Hypothalamus (tissue), 51 donors: ENCODE results near the gene FAM180B.

Experiments used
- DNase-seq, 51 donors: peaks; one replicate each; lab custom pipeline; 2025; lab: John Stamatoyannopoulos, UW

FAM180B gene

GRCh38 chr11:47566149-47566698 lies 20.3 kb upstream of the FAM180B start:
- no peak for DNase-seq

DNA sequence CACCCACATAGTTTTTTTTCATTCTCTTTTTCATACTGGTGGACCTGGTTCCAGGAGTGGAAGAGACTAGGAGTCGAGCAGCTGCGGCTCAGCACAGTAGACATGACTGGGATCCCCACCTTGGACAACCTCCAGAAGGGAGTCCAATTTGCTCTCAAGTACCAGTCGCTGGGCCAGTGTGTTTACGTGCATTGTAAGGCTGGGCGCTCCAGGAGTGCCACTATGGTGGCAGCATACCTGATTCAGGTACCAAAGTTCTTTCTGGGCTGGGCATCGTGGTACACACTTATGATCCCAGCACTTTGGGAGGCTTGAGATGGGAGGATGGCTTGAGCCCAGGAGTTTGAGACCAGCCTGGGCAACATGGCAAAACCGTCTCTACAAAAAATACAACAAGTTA lies 16.8 kb upstream of the FAM180B start:
- DNase-seq: no peak

- DNase-seq: no peak
Measured at GRCh38 chr11:47570651-47571356, 15.7 kb upstream of the FAM180B start.

DNA sequence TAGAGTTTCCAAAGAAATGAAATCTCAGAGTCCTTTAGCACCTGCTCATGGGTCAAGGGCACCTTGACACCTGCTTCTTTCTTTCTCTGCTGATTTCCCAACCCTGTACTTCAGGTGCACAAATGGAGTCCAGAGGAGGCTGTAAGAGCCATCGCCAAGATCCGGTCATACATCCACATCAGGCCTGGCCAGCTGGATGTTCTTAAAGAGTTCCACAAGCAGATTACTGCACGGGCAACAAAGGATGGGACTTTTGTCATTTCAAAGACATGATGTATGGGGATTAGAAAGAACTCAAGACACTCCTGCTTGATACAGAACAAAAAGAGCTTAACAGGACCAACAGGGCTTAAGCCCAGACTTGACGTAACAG lies 15.1 kb upstream of the FAM180B start:
- no peak for DNase-seq

DNA sequence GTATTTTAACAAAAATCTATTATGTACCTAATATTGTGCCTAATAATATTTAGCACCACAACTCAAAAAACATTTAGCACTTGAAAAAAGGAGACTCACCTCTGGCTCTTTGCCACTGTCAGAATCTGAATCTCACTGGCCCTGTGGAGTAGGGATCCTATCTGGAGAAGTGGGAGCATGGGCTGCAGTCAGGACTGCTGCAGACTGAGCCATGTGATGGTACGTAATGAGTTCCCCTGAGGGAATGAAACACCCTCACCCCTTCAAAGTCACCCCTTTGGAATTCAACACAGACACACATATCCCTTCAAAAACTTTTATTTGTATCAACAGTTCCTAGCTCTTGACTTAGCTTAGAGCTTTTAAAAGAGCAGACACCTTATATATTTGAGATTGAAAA lies 14.6 kb upstream of the FAM180B start:
- no peak for DNase-seq

DNA sequence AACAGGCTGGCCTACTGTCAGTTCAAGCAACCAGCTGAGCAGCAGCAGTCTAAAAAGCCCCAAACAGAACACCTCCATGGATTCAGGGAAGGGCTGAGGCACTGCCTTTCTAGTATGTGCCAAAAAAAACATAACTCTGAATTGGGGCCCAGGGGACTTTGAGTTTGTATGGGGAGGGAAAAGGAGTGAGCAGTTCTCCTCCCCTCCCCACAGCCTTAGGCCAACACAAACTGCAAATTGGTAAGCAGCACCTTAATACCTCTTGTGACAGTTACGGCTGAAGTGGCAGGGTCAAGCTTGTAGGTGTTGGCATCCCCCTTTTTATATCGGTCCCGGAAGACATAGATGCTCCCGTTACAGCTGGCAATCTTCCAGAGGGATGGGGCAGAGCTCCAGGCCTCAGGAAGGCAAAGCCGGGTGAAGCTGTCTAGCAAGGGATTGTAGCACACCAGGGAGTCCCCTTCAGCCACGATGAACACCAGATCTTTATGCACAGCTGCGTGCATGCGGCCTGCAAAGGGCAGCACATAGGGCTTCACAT lies 13.7 kb upstream of the FAM180B start:
- peak in 1 of 51 donors; percentile 21 for DNase-seq

DNA sequence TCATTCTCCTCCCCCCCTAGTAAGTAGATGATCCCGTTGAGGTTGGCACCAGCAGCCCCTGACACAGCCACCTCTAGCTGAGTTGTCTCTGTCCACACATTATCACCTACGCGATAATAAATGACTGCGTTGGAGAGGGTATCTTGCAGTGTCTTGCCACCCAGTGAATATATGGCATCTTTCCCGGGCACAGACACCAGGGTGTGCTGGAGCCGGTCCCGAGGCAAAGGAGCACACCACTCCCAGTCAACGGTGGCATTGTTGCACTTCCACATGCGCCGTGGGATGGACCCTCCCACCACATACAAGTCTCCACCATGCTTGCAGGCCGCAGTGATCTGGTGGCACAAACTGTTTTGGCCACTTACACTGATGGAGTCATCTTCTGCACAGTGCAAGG lies 13.2 kb upstream of the FAM180B start:
- peak in 22 of 51 donors; percentile 18 to 58 (median 36) for DNase-seq

GRCh38 chr11:47577460-47578041 lies 8.9 kb upstream of the FAM180B start:
- no peak for DNase-seq

DNA sequence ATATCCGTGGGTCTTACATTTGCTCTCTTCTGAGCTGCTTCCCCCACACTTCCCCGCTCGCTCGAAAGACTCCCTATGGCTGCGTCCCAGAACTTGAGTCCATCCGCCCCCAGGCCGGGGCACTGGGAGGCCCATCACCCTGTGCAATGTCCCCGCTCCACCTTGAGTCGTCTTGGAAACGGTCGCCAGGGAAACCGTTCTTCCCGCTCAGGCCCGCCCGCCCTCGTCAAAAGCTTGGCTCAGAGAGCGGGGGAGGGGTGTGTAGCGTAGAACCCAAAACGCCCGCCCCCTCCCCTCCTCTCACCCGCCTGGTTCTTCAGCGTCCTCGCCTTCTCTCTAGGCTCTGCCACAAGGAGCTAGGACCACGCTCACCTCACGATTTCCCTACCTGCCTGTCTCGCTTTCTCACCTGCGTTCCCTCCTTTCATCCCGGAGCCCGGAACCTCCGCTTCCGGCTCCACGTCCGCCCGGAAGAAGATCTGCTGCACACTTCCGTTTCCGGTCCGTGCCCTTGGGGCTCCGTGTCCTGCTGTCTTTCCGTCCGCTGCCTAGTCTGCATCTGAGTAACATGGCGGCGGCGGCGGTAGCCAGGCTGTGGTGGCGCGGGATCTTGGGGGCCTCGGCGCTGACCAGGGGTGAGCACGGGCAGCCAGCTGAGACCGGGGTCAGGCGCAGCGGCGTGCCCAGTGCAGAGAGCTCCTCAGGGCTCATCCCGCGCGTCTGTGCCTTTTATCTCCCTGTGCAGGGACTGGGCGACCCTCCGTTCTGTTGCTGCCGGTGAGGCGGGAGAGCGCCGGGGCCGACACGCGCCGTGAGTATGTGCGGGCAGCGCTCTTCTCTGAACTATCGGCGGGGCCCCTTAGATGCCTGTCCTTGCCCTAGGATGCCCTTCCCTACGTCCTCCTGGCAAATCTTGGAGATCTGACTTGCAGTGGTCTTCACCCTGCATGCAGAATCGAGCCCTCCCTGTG lies 7.7 kb upstream of the FAM180B start, which contains the start of the genes KBTBD4 and NDUFS3:
KBTBD4 (minus strand) TSS at position 447 of the 971 bp plus-strand sequence; CDS start at position 428, 19 bp downstream.
NDUFS3 (plus strand) TSS at position 551 of the 971 bp plus-strand sequence; CDS start at position 569, 18 bp downstream.
- peak; percentile 56 to 97 (median 86) for DNase-seq

DNA sequence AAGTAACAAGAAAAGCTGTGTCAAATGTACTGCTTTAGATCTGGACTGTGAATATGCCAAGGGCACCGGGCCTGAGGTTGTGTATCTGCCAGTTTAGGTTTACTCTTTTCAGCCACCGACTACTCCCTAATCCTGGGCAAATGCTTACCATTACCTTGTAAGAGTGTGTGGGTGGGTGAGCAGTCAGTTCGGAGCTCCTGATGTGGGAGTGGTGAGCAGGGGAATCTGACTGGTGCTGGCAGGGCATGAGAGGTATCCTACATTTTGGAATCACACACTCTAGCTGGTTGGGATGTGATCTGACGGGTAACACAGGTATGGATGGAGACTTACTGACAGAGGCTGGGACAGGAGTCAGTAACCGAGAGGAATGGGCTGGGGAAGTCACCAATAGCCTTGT lies 2.6 kb upstream of the FAM180B start:
- no peak for DNase-seq

GRCh38 chr11:47587039-47587716 lies 700 bp downstream of the FAM180B start:
- no peak for DNase-seq

DNA sequence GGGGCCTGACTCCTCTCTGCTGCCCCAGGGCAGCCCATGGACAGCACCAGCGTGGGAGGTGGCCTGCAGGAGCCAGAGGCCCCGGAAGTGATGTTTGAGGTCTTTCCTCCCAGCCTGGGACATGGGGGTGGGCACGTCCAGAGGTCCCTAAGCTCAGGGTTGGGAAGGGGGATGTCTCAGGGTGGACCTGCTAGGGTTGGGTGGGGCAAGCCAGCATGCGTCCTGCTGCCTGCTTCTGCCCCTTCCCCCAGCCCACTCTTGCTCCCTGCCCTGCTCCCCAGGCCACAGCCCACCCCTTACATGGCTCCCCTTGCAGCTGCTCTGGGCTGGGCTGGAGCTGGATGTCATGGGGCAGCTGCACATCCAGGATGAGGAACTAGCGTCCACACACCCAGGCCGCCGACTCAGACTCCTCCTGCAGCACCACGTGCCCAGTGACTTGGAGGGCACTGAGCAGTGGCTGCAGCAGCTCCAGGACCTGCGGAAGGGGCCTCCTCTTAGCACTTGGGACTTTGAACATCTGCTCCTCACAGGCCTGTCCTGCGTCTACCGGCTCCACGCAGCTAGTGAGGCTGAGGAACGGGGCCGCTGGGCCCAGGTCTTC lies 1.3 kb downstream of the FAM180B start:
- DNase-seq: peak in 25 of 51 donors; percentile 20 to 71 (median 44)

DNA sequence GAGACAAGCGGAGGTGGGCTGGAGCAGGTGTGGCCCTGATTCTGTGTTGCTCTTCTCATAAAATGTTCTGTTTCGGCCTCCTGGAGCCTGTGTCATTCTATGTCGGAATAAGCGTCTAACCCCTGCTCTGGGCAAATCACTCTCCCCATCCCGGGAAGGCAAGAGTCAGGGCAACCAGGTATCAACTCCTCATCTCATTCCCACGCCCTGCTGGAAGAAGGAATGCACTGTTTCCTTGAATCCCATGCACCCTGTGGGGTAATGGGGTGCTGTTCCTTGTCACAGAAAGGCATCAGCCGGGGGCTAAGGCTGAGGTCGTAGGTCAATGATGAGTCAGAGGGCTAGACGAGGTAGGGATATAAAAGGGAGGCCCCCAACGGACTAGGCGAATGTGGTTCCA lies 2.6 kb downstream of the FAM180B start:
- DNase-seq: no peak

DNA sequence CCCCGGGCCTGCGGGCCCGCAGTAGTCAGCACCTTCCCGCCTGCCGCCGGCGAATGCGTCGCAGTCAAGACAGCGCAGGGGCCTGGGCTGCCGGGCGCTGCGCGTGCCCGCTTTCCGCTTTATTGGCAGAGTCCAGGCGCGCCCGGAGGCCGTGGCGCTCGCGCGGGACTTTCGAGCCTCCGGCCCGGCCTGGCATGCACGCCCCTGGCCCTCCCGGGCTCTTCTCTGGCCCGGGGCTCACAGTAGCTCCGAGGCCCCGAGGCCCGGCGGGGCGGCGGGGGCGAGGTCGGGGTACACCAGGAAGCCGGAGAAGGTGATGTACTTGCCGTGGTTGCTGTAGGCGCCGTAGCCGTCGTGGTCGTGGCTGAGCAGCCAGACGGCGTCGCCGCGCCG lies 3.1 kb downstream of the FAM180B start:
- no peak for DNase-seq

- no peak for DNase-seq
Measured at GRCh38 chr11:47589977-47590861, 3.7 kb downstream of the FAM180B start.

- DNase-seq: no peak
Measured at GRCh38 chr11:47591764-47592163, 5.3 kb downstream of the FAM180B start.

DNA sequence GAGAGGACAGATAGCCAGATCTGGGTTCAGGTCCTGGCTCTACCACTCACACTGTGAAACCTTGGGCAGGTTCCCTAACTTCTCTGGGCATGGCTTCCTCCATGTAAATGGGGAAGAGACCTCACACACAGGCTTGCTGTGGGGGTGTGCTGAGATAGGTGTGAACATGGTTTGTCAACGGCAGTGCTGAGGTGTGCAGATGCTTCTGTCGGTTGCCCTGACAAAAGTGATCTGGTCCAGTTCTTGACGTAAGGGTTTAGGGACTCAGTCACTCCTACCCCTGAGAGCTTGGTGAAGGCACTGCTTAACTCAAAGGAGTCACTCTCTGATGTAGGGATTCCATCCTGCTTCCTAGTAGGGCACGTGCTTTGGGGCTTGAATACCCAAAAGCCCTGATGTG lies 5.8 kb downstream of the FAM180B start:
- DNase-seq: no peak

DNA sequence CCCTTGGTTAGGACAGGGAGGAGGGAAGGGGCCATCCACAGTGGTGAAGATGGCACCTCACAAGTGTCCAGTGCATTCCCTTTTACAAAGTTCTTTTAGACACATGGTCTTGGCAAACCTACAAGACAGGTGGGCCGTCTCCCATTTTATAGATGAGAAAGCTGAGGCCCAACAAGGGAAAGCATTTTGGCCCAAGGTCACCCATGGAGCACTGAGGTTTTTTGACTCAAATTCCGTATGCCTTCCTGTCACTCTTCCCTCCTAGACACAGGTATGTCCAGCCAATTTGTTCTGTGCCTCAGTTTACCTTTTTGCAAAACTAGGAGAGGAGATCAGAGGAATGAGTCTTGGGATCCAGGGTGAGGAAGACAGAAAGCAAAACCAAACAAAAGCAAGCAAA lies 6.5 kb downstream of the FAM180B start:
- no peak for DNase-seq
